Astrocyte (in vitro differentiated cells and primary cell): Measurements from ENCODE around the gene ZNF30. TPM values are rescaled to one million over a fixed set of nuclear protein-coding genes. Genes with fewer than 3 reads are reported as not detected.

Experiments
- DNase-seq: peaks from one replicate; pipeline ENCODE4 v3.0.0-alpha.2; 2010; ENCODE audit warnings: low read depth
- FAIRE-seq: peaks from 2 replicates; lab custom pipeline; 2011; peaks lifted over from hg19 to GRCh38; lab: Jason Lieb, UNC
- H2AFZ ChIP-seq: 2 replicates; pipeline ENCODE4 v1.6.0; 2012; ENCODE audit warnings: low read depth, low read length, inconsistent platforms
- H3K27ac ChIP-seq: 2 replicates; pipeline ENCODE4 v1.5.1; 2011; ENCODE audit warnings: low read depth, low read length, inconsistent platforms
- H3K27me3 ChIP-seq: 2 replicates; pipeline ENCODE4 v1.6.0; 2011; ENCODE audit warnings: low read length, inconsistent platforms; ENCODE audit not compliant: insufficient read depth
- H3K36me3 ChIP-seq: 2 replicates; pipeline ENCODE4 v1.5.1; 2011; ENCODE audit warnings: low read length, inconsistent platforms; ENCODE audit not compliant: insufficient read depth
- H3K4me1 ChIP-seq: 2 replicates; pipeline ENCODE4 v1.5.1; 2011; ENCODE audit warnings: low read length, inconsistent platforms; ENCODE audit not compliant: insufficient read depth
- H3K4me2 ChIP-seq: 2 replicates; pipeline ENCODE4 v1.6.0; 2012; ENCODE audit warnings: low read length, inconsistent platforms
- H3K4me3 ChIP-seq: 2 replicates; pipeline ENCODE4 v1.5.1; 2011; ENCODE audit warnings: low read depth, mild to moderate bottlenecking, low read length, inconsistent platforms; ENCODE audit not compliant: insufficient read depth
- H3K79me2 ChIP-seq: 2 replicates; pipeline ENCODE4 v1.6.0; 2012; ENCODE audit warnings: mild to moderate bottlenecking, low read length, inconsistent platforms; ENCODE audit not compliant: insufficient read depth
- H3K9ac ChIP-seq: 2 replicates; pipeline ENCODE4 v1.6.0; 2012; ENCODE audit warnings: mild to moderate bottlenecking, low read length, inconsistent platforms
- H3K9me3 ChIP-seq: 2 replicates; pipeline ENCODE4 v1.5.1; 2012; ENCODE audit warnings: low read depth, mild to moderate bottlenecking, low read length, inconsistent platforms; ENCODE audit not compliant: insufficient read depth
- H4K20me1 ChIP-seq: 2 replicates; pipeline ENCODE4 v1.6.0; 2012; ENCODE audit warnings: low read length, inconsistent platforms; ENCODE audit not compliant: insufficient read depth
- H3K27ac Mint-ChIP-seq: one replicate; pipeline ENCODE4 v1.8.0; 2021; ENCODE audit warnings: mild to moderate bottlenecking, mixed read lengths; ENCODE audit not compliant: unreplicated experiment
- H3K27me3 Mint-ChIP-seq: one replicate; pipeline ENCODE4 v1.8.0; 2021; ENCODE audit warnings: low read depth, mixed read lengths; ENCODE audit not compliant: unreplicated experiment
- H3K36me3 Mint-ChIP-seq: one replicate; pipeline ENCODE4 v1.8.0; 2021; ENCODE audit warnings: low read depth, mixed read lengths; ENCODE audit not compliant: unreplicated experiment
- H3K4me1 Mint-ChIP-seq: one replicate; pipeline ENCODE4 v1.8.0; 2021; ENCODE audit warnings: low read depth, mixed read lengths; ENCODE audit not compliant: unreplicated experiment
- H3K4me3 Mint-ChIP-seq: one replicate; pipeline ENCODE4 v1.8.0; 2021; ENCODE audit warnings: mild to moderate bottlenecking, moderate library complexity, mixed read lengths; ENCODE audit not compliant: unreplicated experiment
- H3K9me3 Mint-ChIP-seq: one replicate; pipeline ENCODE4 v1.8.0; 2021; ENCODE audit warnings: mild to moderate bottlenecking, mixed read lengths; ENCODE audit not compliant: unreplicated experiment
- CTCF ChIP-seq: IDR thresholded peaks from 2 replicates; pipeline ENCODE4 v1.5.1; 2011; ENCODE audit warnings: low read depth, mild to moderate bottlenecking, inconsistent platforms, low read length, moderate library complexity; ENCODE audit not compliant: insufficient read depth
- EZH2 ChIP-seq: IDR thresholded peaks from 2 replicates; pipeline ENCODE4 v1.6.1; 2012; ENCODE audit warnings: mild to moderate bottlenecking, low read length, inconsistent platforms; ENCODE audit not compliant: insufficient read depth
- total RNA-seq: library from RNA; stranded (reverse); gene quantifications from 2 replicates; pipeline ENCODE4 v1.2.1, GENCODE V29; 2021

The ZNF30 gene
- total RNA-seq, 1 donor from 2014 or later = 4.0 TPM

GRCh38 chr19:34881982-34882381 is 44.7 kb upstream of the ZNF30 start:
- H4K20me1 ChIP-seq = no peaks in the 10 kb centered on the region
- H3K4me2 ChIP-seq = no peak overlapping the region
- H3K27me3 ChIP-seq = no peaks in the 10 kb centered on the region
- no peaks in the 10 kb centered on the region for H3K4me1 ChIP-seq
- no peak overlapping the region for H2AFZ ChIP-seq
- no peak for FAIRE-seq
- H3K27ac ChIP-seq = no peak overlapping the region
- H3K36me3 ChIP-seq = no peaks in the 10 kb centered on the region
- Mint-ChIP-seq H3K36me3 (no peaks in the 10 kb centered on the region), H3K27me3 (no peaks in the 10 kb centered on the region), H3K27ac (no peak overlapping the region), H3K4me3 (no peak overlapping the region), H3K4me1 (no peaks in the 10 kb centered on the region), H3K9me3 (peaks cover 11% of the 10 kb centered on the region)
- TF ChIP-seq EZH2 = no peak
- TF ChIP-seq CTCF = no peak
- no peak overlapping the region for H3K4me3 ChIP-seq
- no peak overlapping the region for H3K9ac ChIP-seq
- no peaks in the 10 kb centered on the region for H3K79me2 ChIP-seq
- DNase-seq = no peak
- H3K9me3 ChIP-seq = no peaks in the 10 kb centered on the region

- no peak overlapping the region for H3K27ac Mint-ChIP-seq
- no peak overlapping the region for H2AFZ ChIP-seq
- no peaks in the 10 kb centered on the region for H4K20me1 ChIP-seq
- DNase-seq (no peak), FAIRE-seq (no peak)
- no peak overlapping the region for H3K9ac ChIP-seq
- H3K4me3 Mint-ChIP-seq = no peak overlapping the region
- H3K27me3 Mint-ChIP-seq = peaks cover 25% of the 10 kb centered on the region
- no peaks in the 10 kb centered on the region for H3K4me1 ChIP-seq
- TF ChIP-seq EZH2 (no peak), CTCF (no peak)
- H3K27ac ChIP-seq = no peak overlapping the region
- no peaks in the 10 kb centered on the region for H3K36me3 ChIP-seq
- no peaks in the 10 kb centered on the region for H3K79me2 ChIP-seq
- H3K9me3 Mint-ChIP-seq = peaks cover 20% of the 10 kb centered on the region
- H3K4me3 ChIP-seq = no peak overlapping the region
- no peaks in the 10 kb centered on the region for H3K9me3 ChIP-seq
- H3K36me3 Mint-ChIP-seq = no peaks in the 10 kb centered on the region
- H3K4me1 Mint-ChIP-seq = no peaks in the 10 kb centered on the region
- H3K27me3 ChIP-seq = no peaks in the 10 kb centered on the region
- no peak overlapping the region for H3K4me2 ChIP-seq
Measured at GRCh38 chr19:34888091-34888490, 38.6 kb upstream of the ZNF30 start.

- Histone ChIP-seq H3K4me2 (no peak overlapping the region), H2AFZ (no peak overlapping the region), H3K4me1 (no peaks in the 10 kb centered on the region), H3K36me3 (no peaks in the 10 kb centered on the region), H3K27ac (no peak overlapping the region), H4K20me1 (no peaks in the 10 kb centered on the region), H3K79me2 (no peaks in the 10 kb centered on the region), H3K9me3 (peaks cover 2% of the 10 kb centered on the region), H3K4me3 (no peak overlapping the region), H3K9ac (no peak overlapping the region), H3K27me3 (peaks cover 2% of the 10 kb centered on the region)
- Mint-ChIP-seq H3K4me3 (no peak overlapping the region), H3K27ac (no peak overlapping the region), H3K4me1 (no peaks in the 10 kb centered on the region), H3K36me3 (peaks cover 2% of the 10 kb centered on the region), H3K9me3 (peaks cover 7% of the 10 kb centered on the region), H3K27me3 (peaks cover 28% of the 10 kb centered on the region)
- no peak for DNase-seq
- TF ChIP-seq EZH2 (no peak), CTCF (no peak)
- no peak for FAIRE-seq
Measured at GRCh38 chr19:34900245-34900644, 26.5 kb upstream of the ZNF30 start.
